HUES48 (cell line): ENCODE data around the gene ST6GALNAC1.

Experiments used
- H3K27ac ChIP-seq: one replicate; pipeline ENCODE4 v1.7.0; 2013; ENCODE audit warnings: low read depth, low read length, inconsistent platforms
- H3K27me3 ChIP-seq: 2 replicates; pipeline ENCODE4 v1.6.1; 2013; ENCODE audit warnings: mild to moderate bottlenecking, low read length; ENCODE audit not compliant: control insufficient read depth, insufficient read depth
- H3K36me3 ChIP-seq: 2 replicates; pipeline ENCODE4 v1.6.1; 2013; ENCODE audit warnings: low read length; ENCODE audit not compliant: control insufficient read depth, insufficient read depth
- H3K4me1 ChIP-seq: 2 replicates; pipeline ENCODE4 v1.6.1; 2013; ENCODE audit warnings: mild to moderate bottlenecking, low read length; ENCODE audit not compliant: control insufficient read depth, insufficient read depth
- H3K4me3 ChIP-seq: 2 replicates; pipeline ENCODE4 v1.5.1; 2013; ENCODE audit warnings: mild to moderate bottlenecking, low read depth, low read length
- H3K9ac ChIP-seq: 2 replicates; pipeline ENCODE4 v1.6.1; 2013; ENCODE audit warnings: mild to moderate bottlenecking, low read depth, low read length, moderate library complexity
- H3K9me3 ChIP-seq: 2 replicates; pipeline ENCODE4 v1.6.1; 2013; ENCODE audit warnings: low read length; ENCODE audit not compliant: control insufficient read depth, insufficient read depth

The ST6GALNAC1 gene

GRCh38 chr17:76585033-76585648, 58.4 kb downstream of the ST6GALNAC1 start:
- Histone ChIP-seq H3K36me3 (no peaks in the 10 kb centered on the region), H3K9me3 (no peaks in the 10 kb centered on the region), H3K4me3 (peak overlapping the region; percentile 68), H3K27ac (no peak overlapping the region), H3K27me3 (peaks cover 59% of the 10 kb centered on the region), H3K9ac (no peak overlapping the region), H3K4me1 (peaks cover 13% of the 10 kb centered on the region)

DNA sequence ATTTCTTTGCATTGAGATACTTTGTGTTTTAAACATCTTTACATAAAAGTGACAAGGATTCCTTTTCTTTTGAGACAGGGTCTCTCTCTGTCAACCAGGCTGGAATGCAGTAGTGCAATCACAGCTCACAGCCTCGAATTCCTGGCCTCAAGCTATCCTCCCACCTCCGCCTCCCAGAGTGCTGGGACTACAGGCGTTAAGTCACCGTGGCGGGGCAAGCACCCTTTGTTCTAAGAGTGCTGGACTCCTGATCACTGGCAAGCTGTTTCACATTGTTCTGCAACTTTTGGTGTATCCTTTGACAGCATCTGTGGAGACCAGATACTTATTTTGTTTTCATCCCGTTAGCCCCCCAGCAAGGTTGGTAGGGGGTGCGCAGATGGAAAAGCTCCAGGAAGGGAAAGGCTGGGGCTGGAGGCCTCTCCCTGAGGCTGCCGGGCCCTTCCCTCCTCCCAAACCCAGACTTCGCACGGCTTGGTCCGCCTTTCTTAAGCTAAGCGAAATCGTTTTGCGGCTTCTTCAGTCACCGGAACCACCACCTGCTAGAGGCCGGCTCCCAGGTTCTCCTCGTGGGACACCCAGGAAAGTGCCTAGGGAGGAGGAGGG, 59.0 kb downstream of the ST6GALNAC1 start:
- H3K27me3 ChIP-seq = peaks cover 59% of the 10 kb centered on the region
- peaks cover 13% of the 10 kb centered on the region for H3K4me1 ChIP-seq
- no peaks in the 10 kb centered on the region for H3K9me3 ChIP-seq
- peak overlapping the region; percentile 68 for H3K4me3 ChIP-seq
- H3K36me3 ChIP-seq = no peaks in the 10 kb centered on the region
- no peak overlapping the region for H3K9ac ChIP-seq
- H3K27ac ChIP-seq = no peak overlapping the region

GRCh38 chr17:76582660-76583059, 60.9 kb downstream of the ST6GALNAC1 start:
- Histone ChIP-seq H3K36me3 (no peaks in the 10 kb centered on the region), H3K9ac (no peak overlapping the region), H3K4me3 (no peak overlapping the region), H3K27ac (no peak overlapping the region), H3K9me3 (no peaks in the 10 kb centered on the region), H3K4me1 (peaks cover 13% of the 10 kb centered on the region), H3K27me3 (peaks cover 48% of the 10 kb centered on the region)

DNA sequence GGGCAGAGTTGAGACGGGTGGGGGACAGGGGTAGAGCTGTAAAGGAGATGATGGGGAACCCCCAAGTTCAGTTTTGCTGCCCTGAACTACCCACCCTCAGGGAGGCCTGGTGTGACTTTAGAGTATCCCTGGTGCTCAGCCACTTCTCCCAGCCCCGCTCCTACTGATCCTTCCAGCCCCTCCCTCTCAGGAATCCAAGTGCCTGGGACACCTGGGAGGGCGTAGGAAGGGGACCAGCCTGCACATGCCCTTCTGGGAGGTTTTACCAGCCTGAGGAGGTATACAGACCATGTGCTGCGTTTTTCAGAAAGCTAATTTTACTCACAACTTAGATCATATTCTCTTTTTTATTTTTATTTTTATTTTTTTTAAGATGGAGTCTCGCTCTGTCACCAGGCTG, 62.0 kb downstream of the ST6GALNAC1 start:
- Histone ChIP-seq H3K36me3 (no peaks in the 10 kb centered on the region), H3K27ac (no peak overlapping the region), H3K9me3 (no peaks in the 10 kb centered on the region), H3K9ac (no peak overlapping the region), H3K27me3 (peaks cover 37% of the 10 kb centered on the region), H3K4me3 (no peak overlapping the region), H3K4me1 (peaks cover 9% of the 10 kb centered on the region; the same call in 1 of the 2 replicates)

DNA sequence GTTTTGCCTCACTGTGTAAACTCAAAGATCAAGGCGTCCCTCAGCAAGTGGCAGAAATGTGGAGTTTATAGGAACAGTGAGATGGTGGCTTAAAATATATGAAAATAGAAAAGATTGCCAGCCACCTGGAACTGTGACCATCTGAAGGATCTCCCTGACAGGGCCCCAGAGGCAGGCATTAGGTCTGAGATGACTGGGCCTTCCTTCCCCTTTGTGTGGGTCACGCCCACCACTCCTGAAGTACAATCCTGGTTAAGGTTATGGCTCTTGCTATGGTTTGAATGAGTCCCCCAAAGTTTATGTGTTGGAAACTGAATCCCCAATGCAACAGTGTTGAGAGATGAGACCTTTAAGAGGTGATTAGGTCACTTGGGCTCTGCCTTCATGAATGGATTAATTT, 64.3 kb downstream of the ST6GALNAC1 start:
- no peak overlapping the region for H3K27ac ChIP-seq
- peaks cover 15% of the 10 kb centered on the region for H3K27me3 ChIP-seq
- H3K4me3 ChIP-seq = no peak overlapping the region
- H3K36me3 ChIP-seq = no peaks in the 10 kb centered on the region
- H3K9me3 ChIP-seq = no peaks in the 10 kb centered on the region
- H3K4me1 ChIP-seq = 0 out of 2 replicates have a peak, but pooled peaks cover 5% of the 10 kb centered on the region
- no peak overlapping the region for H3K9ac ChIP-seq

DNA sequence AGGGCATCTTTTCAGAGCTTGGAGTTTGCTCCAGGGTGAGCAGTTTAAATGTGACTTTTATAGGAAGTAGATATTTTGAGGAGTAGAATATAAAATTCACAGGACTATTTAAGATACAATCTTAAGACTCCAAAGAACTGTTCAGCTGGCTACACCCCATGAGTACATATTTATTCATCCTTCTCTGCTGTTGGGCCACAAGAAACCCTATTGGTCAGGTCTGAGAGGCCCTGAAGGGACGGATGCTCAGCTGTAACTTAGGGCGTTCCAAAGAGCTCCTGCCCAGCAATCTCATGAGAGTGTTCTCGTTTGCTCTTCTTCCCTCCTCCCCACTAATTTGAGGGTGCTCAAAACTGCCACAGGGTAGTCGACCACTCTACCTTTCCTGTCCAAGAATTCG, 65.2 kb downstream of the ST6GALNAC1 start:
- no peaks in the 10 kb centered on the region for H3K9me3 ChIP-seq
- no peak overlapping the region for H3K27ac ChIP-seq
- peaks cover 6% of the 10 kb centered on the region for H3K27me3 ChIP-seq
- H3K4me1 ChIP-seq = 0 out of 2 replicates have a peak, but pooled peaks cover 5% of the 10 kb centered on the region
- H3K4me3 ChIP-seq = no peak overlapping the region
- H3K9ac ChIP-seq = no peak overlapping the region
- H3K36me3 ChIP-seq = no peaks in the 10 kb centered on the region

- no peak overlapping the region for H3K27ac ChIP-seq
- 0 out of 2 replicates have a peak, but pooled peaks cover 5% of the 10 kb centered on the region for H3K4me1 ChIP-seq
- H3K9ac ChIP-seq = no peak overlapping the region
- H3K27me3 ChIP-seq = peaks cover 4% of the 10 kb centered on the region
- H3K4me3 ChIP-seq = no peak overlapping the region
- H3K36me3 ChIP-seq = no peaks in the 10 kb centered on the region
- no peaks in the 10 kb centered on the region for H3K9me3 ChIP-seq
These were observed 65.7 kb downstream of the ST6GALNAC1 start for GRCh38 chr17:76577876-76578275.

DNA sequence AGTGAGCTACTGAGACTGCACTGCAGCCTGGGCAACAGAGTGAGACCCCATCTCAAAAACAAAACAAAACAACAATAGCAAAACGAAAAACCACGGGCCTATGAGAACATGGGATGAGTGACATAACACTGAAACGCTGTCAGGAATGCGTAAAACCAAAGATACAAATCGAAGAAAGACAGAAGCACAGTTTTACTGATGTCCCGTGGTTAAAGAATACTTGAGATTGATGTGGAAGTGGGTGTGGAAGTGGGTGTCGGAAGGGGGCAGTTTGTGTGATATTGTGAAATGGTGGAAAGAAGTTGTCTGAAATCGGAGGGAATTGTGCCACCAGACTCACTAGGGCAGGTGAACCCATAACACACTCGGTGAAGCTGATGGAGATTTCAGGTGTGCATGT, 67.4 kb downstream of the ST6GALNAC1 start:
- Histone ChIP-seq H3K4me1 (0 out of 2 replicates have a peak, but pooled peaks cover 5% of the 10 kb centered on the region), H3K9me3 (no peaks in the 10 kb centered on the region), H3K4me3 (no peak overlapping the region), H3K27me3 (peaks cover 4% of the 10 kb centered on the region), H3K9ac (no peak overlapping the region), H3K36me3 (no peaks in the 10 kb centered on the region), H3K27ac (no peak overlapping the region)

- Histone ChIP-seq H3K9me3 (no peaks in the 10 kb centered on the region), H3K9ac (no peak overlapping the region), H3K27ac (no peak overlapping the region), H3K27me3 (no peaks in the 10 kb centered on the region; the same call in 1 of the 2 replicates), H3K4me3 (no peak overlapping the region), H3K36me3 (no peaks in the 10 kb centered on the region), H3K4me1 (no peaks in the 10 kb centered on the region)
These were observed 68.0 kb downstream of the ST6GALNAC1 start for GRCh38 chr17:76575570-76575969.
